GM12872 (cell line): ENCODE results near the gene TNFAIP3.
A peak's percentile ranks its signal among the peaks of the same experiment; 100 is the strongest.

Experiments used
- TF ChIP-seq, protein P1 (sequence below): IDR thresholded peaks from 3 replicates; pipeline ENCODE4 v1.5.1; 2011; ENCODE audit warnings: low read depth, mild to moderate bottlenecking, low read length, moderate library complexity; ENCODE audit not compliant: insufficient read depth

Gene TNFAIP3

DNA sequence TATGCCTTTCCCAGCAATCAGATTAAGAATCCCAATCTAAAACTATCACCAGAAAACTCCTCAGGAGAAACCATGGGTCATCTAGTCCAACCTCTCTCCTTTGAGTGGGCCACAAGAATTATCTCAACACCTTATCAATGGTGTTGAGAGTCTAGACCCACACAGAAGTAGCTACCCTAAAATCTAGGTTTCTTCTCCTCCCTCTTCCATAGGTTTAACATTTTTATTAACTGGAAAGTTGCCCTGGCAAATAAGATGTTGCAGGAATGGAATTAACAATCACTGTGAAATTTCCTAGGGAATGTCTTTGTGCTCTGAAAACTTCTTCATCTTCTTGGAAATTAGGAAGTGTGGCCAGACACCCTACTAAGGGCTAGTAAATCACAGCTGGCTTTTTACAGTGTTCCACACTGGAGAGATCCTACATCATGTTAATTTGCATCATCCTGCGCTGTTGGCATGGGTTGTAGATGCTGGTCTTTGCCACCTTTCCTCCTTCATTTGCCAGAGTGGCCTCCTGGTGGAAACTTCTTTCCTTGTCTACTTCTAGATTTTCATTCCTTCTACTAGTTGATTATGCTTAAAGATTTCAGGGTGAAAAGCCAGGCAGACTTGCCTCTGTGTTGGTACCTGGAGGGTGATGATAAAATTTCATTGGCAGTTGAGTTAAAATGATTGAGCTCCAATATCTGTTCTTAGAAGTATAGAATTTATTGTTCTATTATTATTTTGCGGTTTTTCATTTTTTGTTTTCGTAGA lies 2.7 kb downstream of the TNFAIP3 start:
- TF ChIP-seq, protein P1, sequence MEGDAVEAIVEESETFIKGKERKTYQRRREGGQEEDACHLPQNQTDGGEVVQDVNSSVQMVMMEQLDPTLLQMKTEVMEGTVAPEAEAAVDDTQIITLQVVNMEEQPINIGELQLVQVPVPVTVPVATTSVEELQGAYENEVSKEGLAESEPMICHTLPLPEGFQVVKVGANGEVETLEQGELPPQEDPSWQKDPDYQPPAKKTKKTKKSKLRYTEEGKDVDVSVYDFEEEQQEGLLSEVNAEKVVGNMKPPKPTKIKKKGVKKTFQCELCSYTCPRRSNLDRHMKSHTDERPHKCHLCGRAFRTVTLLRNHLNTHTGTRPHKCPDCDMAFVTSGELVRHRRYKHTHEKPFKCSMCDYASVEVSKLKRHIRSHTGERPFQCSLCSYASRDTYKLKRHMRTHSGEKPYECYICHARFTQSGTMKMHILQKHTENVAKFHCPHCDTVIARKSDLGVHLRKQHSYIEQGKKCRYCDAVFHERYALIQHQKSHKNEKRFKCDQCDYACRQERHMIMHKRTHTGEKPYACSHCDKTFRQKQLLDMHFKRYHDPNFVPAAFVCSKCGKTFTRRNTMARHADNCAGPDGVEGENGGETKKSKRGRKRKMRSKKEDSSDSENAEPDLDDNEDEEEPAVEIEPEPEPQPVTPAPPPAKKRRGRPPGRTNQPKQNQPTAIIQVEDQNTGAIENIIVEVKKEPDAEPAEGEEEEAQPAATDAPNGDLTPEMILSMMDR, result no peak

DNA sequence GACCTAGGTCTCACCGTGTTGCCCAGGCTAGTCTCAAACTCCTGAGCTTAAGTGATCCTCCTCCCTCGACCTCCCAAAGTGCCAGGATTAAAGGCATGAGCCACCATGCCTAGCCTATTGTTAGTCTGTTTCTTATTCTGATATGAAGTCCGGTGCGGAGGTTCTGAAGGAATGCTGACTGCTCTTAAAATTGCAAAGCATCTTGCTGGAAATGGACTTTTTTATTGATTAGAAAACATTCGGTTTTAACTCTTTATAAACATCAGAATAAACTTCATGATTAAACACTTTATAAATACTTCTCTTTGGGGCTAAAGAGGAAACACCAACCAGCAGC lies 3.2 kb downstream of the TNFAIP3 start:
- TF ChIP-seq, protein P1, result no peak

DNA sequence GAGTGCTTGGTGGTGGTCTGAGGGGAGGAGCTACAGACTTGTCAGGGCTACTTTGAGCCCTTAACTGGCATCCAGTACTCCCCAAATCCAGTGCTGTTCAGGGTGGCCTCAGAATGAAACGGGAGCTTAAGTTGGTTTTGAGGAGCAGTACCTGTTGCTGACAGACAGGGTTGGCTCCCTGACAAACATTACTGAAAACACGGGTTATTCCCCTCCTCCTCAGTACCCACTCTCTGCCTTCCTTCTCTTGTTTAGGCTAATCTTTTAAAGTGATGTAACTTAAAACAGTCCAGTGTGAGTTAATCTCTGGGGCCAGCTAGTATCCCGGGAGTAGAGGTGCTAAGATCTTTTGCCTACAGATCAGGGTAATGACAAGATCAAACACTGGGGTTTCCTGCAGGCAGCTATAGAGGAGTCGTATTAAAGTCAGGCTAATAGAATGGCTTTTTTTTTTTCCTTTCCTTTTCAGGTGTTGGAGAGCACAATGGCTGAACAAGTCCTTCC lies 3.7 kb downstream of the TNFAIP3 start:
- TF ChIP-seq, protein P1, result peak; percentile 57; the same call in 2 of the 3 replicates

DNA sequence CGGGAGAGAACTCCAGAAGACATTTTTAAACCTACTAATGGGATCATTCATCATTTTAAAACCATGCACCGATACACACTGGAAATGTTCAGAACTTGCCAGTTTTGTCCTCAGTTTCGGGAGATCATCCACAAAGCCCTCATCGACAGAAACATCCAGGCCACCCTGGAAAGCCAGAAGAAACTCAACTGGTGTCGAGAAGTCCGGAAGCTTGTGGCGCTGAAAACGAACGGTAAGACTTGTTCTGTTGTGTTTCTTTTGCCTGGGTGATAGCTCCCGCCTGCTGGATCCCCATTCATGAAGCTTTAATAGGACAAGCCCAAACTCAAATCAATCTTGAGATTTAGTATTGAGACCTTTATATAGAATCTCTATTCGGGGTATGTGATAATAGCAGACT lies 4.2 kb downstream of the TNFAIP3 start:
- TF ChIP-seq, protein P1, result no peak

DNA sequence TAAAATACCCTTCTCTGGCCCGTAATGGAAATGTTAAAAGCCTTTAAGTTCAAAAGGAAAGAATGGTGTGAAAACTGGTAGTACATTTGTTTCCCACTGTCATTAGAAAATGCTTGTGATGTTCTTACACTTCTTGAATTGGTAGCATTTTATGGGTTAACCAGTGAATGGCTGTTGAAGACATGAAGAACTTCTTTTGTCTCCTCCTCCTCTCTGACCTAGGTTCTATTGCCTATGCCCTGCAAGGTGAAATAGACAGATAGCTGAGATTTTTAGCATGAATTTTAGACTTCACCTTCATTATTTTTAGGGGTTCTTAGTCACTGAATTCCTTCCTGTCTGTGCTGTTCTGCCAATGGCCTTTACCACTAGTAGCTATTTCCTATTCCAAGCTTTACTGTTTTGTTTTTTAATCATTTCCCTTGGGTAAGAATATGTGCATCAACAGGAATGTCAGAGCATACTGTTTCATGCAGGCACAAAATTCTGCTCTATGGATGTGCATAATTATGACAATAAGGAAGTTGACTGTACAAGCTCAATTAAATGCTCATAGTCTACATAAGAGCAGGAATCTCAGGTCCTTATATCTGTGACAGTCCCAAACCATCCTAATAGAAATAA lies 4.9 kb downstream of the TNFAIP3 start:
- TF ChIP-seq, protein P1, result no peak

DNA sequence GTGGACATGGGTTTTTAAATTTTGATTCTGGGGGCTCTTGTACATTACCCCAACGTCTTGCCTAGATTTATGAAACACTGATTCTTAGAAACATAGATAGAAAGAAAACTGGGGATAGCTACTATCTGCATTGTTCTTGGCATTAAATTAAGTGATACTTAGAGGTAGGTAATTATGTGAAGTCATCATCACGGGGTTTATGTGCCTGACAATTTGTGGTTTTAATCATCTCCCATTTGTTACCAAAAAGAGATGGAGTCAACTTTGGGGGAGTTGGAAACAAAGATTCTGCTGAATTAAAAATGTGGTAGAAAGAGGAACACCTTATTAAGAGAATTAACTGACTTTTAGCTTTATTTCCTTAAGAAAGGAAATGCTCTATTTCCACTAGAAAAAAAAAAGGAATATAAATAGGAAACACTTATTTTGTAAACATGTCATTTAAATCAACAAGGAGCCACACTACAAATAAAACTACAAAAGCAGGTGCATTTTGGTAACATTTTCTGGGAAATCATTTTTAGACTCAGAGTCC lies 5.6 kb downstream of the TNFAIP3 start:
- TF ChIP-seq, protein P1, result no peak

DNA sequence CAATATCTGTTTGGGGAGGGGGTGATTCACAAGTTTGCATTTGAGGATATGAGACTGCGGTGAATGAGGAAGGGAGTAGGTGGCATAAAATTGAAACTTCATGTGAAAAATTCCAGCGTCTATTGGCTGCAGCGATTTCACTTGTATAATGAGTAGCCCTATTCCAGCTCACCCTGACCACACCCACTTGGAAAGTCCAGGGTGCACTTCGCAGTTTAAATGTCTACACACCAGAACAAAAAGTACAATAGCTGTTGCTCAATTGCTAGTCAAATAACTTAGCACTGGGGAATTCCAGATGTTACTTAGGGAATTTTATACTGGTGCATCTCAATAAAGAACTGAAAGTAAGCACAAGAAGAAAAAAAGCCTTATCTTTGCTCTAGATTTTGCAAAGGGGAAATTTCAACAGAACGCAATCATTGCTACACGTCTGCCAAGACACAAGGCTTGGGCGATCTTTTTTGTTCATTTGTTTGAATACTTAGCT lies 6.3 kb downstream of the TNFAIP3 start:
- TF ChIP-seq, protein P1, result no peak
